Endodermal cell (in vitro differentiated cells): ENCODE measurements around the gene IGF2BP1. TPM values are rescaled to one million over a fixed set of nuclear protein-coding genes. Genes with fewer than 3 reads are reported as not detected.

Experiments used
- DNase-seq: peaks from one replicate; pipeline ENCODE4 v3.0.0-alpha.2; 2017
- H3K27ac ChIP-seq: 2 replicates; pipeline ENCODE4 v1.5.1; 2013; ENCODE audit warnings: mild to moderate bottlenecking, low read depth, low read length, moderate library complexity
- H3K27me3 ChIP-seq: 2 replicates; pipeline ENCODE4 v1.6.1; 2013; ENCODE audit warnings: mild to moderate bottlenecking, low read length, moderate library complexity; ENCODE audit not compliant: insufficient read depth, control insufficient read depth, poor library complexity, severe bottlenecking
- H3K36me3 ChIP-seq: 2 replicates; pipeline ENCODE4 v1.7.0; 2013; ENCODE audit warnings: mild to moderate bottlenecking, low read length, moderate library complexity; ENCODE audit not compliant: control insufficient read depth, insufficient read depth
- H3K4me1 ChIP-seq: one replicate; pipeline ENCODE4 v1.7.0; 2013; ENCODE audit warnings: low read length; ENCODE audit not compliant: control insufficient read depth, insufficient read depth
- H3K4me3 ChIP-seq: 2 replicates; pipeline ENCODE4 v1.5.1; 2013; ENCODE audit warnings: mild to moderate bottlenecking, low read length, moderate library complexity
- H3K9ac ChIP-seq: 2 replicates; pipeline ENCODE4 v1.6.1; 2013; ENCODE audit warnings: mild to moderate bottlenecking, low read length, moderate library complexity; ENCODE audit not compliant: poor library complexity, severe bottlenecking; ENCODE audit errors: extremely low read depth
- H3K9me3 ChIP-seq: 2 replicates; pipeline ENCODE4 v1.6.1; 2013; ENCODE audit warnings: mild to moderate bottlenecking, low read length, moderate library complexity; ENCODE audit not compliant: control insufficient read depth
- H3K27ac Mint-ChIP-seq: 2 replicates; pipeline ENCODE4 v1.8.0; 2020; ENCODE audit warnings: mixed read lengths
- H3K27me3 Mint-ChIP-seq: 2 replicates; pipeline ENCODE4 v1.8.0; 2021; ENCODE audit warnings: mild to moderate bottlenecking, mixed read lengths; ENCODE audit not compliant: insufficient read depth
- H3K36me3 Mint-ChIP-seq: 2 replicates; pipeline ENCODE4 v1.8.0; 2020; ENCODE audit warnings: low read depth, mixed read lengths
- H3K4me1 Mint-ChIP-seq: 2 replicates; pipeline ENCODE4 v1.8.0; 2020; ENCODE audit warnings: mixed read lengths
- H3K4me3 Mint-ChIP-seq: 2 replicates; pipeline ENCODE4 v1.8.0; 2020; ENCODE audit warnings: mild to moderate bottlenecking, moderate library complexity, mixed read lengths
- H3K9me3 Mint-ChIP-seq: 2 replicates; pipeline ENCODE4 v1.8.0; 2020; ENCODE audit warnings: mild to moderate bottlenecking, mixed read lengths
- CTCF ChIP-seq: fragments of 200-600 bp; sonication (generic); conservative IDR thresholded peaks from 2 replicates; pipeline ENCODE4 v1.5.0; 2021; ENCODE audit warnings: antibody characterized with exemption, mild to moderate bottlenecking
- WGBS, 2 experiments: methylation state at CpG; one replicate each; pipeline versions ENCODE4 v1.1.5 to v1.1.7; 2013; ENCODE audit warnings: missing lambda C conversion rate in 2 of 2, mixed read lengths in 1 of 2; ENCODE audit not compliant: insufficient coverage in 1 of 2, insufficient read length in 1 of 2; 5-methylcytosine and 5-hydroxymethylcytosine counted together
- total RNA-seq, 2 donors: library from RNA; stranded (reverse); fragmentation: NEBNext Ultra II Directional in 1 of 2; extraction: Animal tissue kit (Norgen Biotek cat#: 25700) in 1 of 2; gene quantifications; 2 replicates in 1 of 2; 3 replicates in 1 of 2; pipeline ENCODE4 v1.2.1, GENCODE V29; 2021

Gene IGF2BP1
- total RNA-seq, 2 donors from 2014 or later, result 333 to 360 TPM

GRCh38 chr17:48973806-48974205 lies 23.4 kb upstream of the IGF2BP1 start:
- no peak overlapping the region for H3K4me3 Mint-ChIP-seq
- peak; percentile 61 for DNase-seq
- H3K27me3 Mint-ChIP-seq, result no peaks in the 10 kb centered on the region
- H3K27ac Mint-ChIP-seq, result no peak overlapping the region
- H3K27me3 ChIP-seq, result no peaks in the 10 kb centered on the region
- no peaks in the 10 kb centered on the region for H3K36me3 ChIP-seq
- H3K9me3 ChIP-seq, result no peaks in the 10 kb centered on the region
- peaks cover 7% of the 10 kb centered on the region for H3K4me1 ChIP-seq
- H3K36me3 Mint-ChIP-seq, result no peaks in the 10 kb centered on the region
- no peak for TF ChIP-seq CTCF
- no peak overlapping the region for H3K9ac ChIP-seq
- WGBS, 2 experiments, result 80 to 100% methylated on average over 1 of the region's 3 CpGs
- no peak overlapping the region for H3K27ac ChIP-seq
- H3K9me3 Mint-ChIP-seq, result no peaks in the 10 kb centered on the region
- H3K4me3 ChIP-seq, result no peak overlapping the region
- H3K4me1 Mint-ChIP-seq, result peaks cover 26% of the 10 kb centered on the region

GRCh38 chr17:48981927-48982539 lies 15.2 kb upstream of the IGF2BP1 start:
- no peak overlapping the region for H3K4me3 Mint-ChIP-seq
- no peaks in the 10 kb centered on the region for H3K36me3 Mint-ChIP-seq
- H3K36me3 ChIP-seq, result no peaks in the 10 kb centered on the region
- H3K27me3 Mint-ChIP-seq, result no peaks in the 10 kb centered on the region
- peaks cover 1% of the 10 kb centered on the region for H3K9me3 Mint-ChIP-seq
- no peaks in the 10 kb centered on the region for H3K4me1 Mint-ChIP-seq
- no peak for TF ChIP-seq CTCF
- DNase-seq, result peak; percentile 26
- no peak overlapping the region for H3K27ac Mint-ChIP-seq
- 81 to 91% methylated on average over 3 of the region's 3 CpGs for WGBS, 2 experiments
- H3K9ac ChIP-seq, result no peak overlapping the region
- no peaks in the 10 kb centered on the region for H3K27me3 ChIP-seq
- H3K4me1 ChIP-seq, result no peaks in the 10 kb centered on the region
- no peaks in the 10 kb centered on the region for H3K9me3 ChIP-seq
- no peak overlapping the region for H3K4me3 ChIP-seq
- H3K27ac ChIP-seq, result no peak overlapping the region

GRCh38 chr17:48985436-48986245 lies 11.5 kb upstream of the IGF2BP1 start:
- peaks cover 1% of the 10 kb centered on the region for H3K9me3 Mint-ChIP-seq
- H3K4me1 ChIP-seq, result peaks cover 6% of the 10 kb centered on the region
- no peaks in the 10 kb centered on the region for H3K9me3 ChIP-seq
- no peak overlapping the region for H3K27ac Mint-ChIP-seq
- H3K4me3 Mint-ChIP-seq, result no peak overlapping the region
- no peaks in the 10 kb centered on the region for H3K27me3 ChIP-seq
- H3K9ac ChIP-seq, result no peak overlapping the region
- WGBS, 2 experiments, result 93 to 97% methylated on average over 11 to 13 of the region's 13 CpGs
- no peak overlapping the region for H3K4me3 ChIP-seq
- H3K27ac ChIP-seq, result no peak overlapping the region
- DNase-seq, result peak; percentile 34
- H3K27me3 Mint-ChIP-seq, result no peaks in the 10 kb centered on the region
- no peaks in the 10 kb centered on the region for H3K36me3 ChIP-seq
- TF ChIP-seq CTCF, result no peak
- peaks cover 6% of the 10 kb centered on the region for H3K4me1 Mint-ChIP-seq
- H3K36me3 Mint-ChIP-seq, result no peaks in the 10 kb centered on the region
